HepG2 (cell line): ENCODE measurements around the gene CD40. TPM values are rescaled to one million over a fixed set of nuclear protein-coding genes. Genes with fewer than 3 reads are reported as not detected.

Experiments
- HHEX ChIP-seq: IDR thresholded peaks from 2 replicates; pipeline ENCODE4 v1.6.1; 2016; ENCODE audit warnings: control low read depth
- PRDM15 ChIP-seq: sonication (generic); formaldehyde crosslinking; IDR thresholded peaks from 2 replicates; pipeline ENCODE4 v1.4.0; 2020; ENCODE audit warnings: missing genetic modification reagents
- THYN1 ChIP-seq: sonication (generic); formaldehyde crosslinking; IDR thresholded peaks from 2 replicates; pipeline ENCODE4 v1.8.1; 2023; ENCODE audit warnings: low read depth, mild to moderate bottlenecking, moderate library complexity, missing genetic modification reagents, borderline replicate concordance
- ZBTB8A ChIP-seq: sonication (generic); formaldehyde crosslinking; IDR thresholded peaks from 2 replicates; pipeline ENCODE4 v1.4.0; 2020; ENCODE audit warnings: mild to moderate bottlenecking, low read depth, missing genetic modification reagents, borderline replicate concordance
- ZNF33A ChIP-seq: sonication (generic); formaldehyde crosslinking; IDR thresholded peaks from 2 replicates; pipeline ENCODE4 v1.5.1; 2020; ENCODE audit warnings: missing genetic modification reagents, mild to moderate bottlenecking, moderate library complexity, borderline replicate concordance
- ZNF557 ChIP-seq: sonication (generic); formaldehyde crosslinking; IDR thresholded peaks from 2 replicates; pipeline ENCODE4 v1.4.0; 2020; ENCODE audit warnings: missing genetic modification reagents
- ZNF619 ChIP-seq: sonication (generic); formaldehyde crosslinking; IDR thresholded peaks from 2 replicates; pipeline ENCODE4 v1.4.0; 2020; ENCODE audit warnings: mild to moderate bottlenecking, missing genetic modification reagents
- polyA plus RNA-seq, 8 experiments: library from polyadenylated mRNA; depleted of rRNA in 3 of 8; stranded (reverse) in 7 of 8; unstranded in 1 of 8; fragments of >200 nt; fragmentation: Illumina TruSeq in 4 of 8; extraction: Trizol in 4 of 8; gene quantifications; 2 replicates each; pipeline versions ENCODE4 v1.2.1 to v1.2.3, GENCODE V29; 2011 to 2016; ENCODE audit warnings: low read depth in 4 of 8, missing spikeins in 1 of 8, mixed read lengths in 1 of 8; ENCODE audit not compliant: insufficient read depth in 1 of 8
- total RNA-seq, 5 experiments: library from RNA; depleted of rRNA; stranded (reverse); fragments of >200 nt; fragmentation: Illumina TruSeq; extraction: Trizol; gene quantifications; 2 replicates each; pipeline ENCODE4 v1.2.3, GENCODE V29; 2016; ENCODE audit warnings: low read depth in 1 of 5
- TF ChIP-seq, protein P1 (sequence below): sonication (generic); formaldehyde crosslinking; IDR thresholded peaks from 2 replicates; pipeline ENCODE4 v1.4.0; 2020; ENCODE audit warnings: missing genetic modification reagents

Gene CD40
- total and polyA plus RNA-seq, 2 of the 13 experiments (the other 11 are each of a cell fraction or from before 2014, with no cell fraction given): 4.6 to 13.4 TPM

- TF ChIP-seq, protein P1, sequence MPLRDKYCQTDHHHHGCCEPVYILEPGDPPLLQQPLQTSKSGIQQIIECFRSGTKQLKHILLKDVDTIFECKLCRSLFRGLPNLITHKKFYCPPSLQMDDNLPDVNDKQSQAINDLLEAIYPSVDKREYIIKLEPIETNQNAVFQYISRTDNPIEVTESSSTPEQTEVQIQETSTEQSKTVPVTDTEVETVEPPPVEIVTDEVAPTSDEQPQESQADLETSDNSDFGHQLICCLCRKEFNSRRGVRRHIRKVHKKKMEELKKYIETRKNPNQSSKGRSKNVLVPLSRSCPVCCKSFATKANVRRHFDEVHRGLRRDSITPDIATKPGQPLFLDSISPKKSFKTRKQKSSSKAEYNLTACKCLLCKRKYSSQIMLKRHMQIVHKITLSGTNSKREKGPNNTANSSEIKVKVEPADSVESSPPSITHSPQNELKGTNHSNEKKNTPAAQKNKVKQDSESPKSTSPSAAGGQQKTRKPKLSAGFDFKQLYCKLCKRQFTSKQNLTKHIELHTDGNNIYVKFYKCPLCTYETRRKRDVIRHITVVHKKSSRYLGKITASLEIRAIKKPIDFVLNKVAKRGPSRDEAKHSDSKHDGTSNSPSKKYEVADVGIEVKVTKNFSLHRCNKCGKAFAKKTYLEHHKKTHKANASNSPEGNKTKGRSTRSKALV (CRISPR knock-in tag): no peak
- TF ChIP-seq ZNF557 (CRISPR knock-in tag): no peak
- TF ChIP-seq ZBTB8A (CRISPR knock-in tag): no peak
- no peak for TF ChIP-seq HHEX (CRISPR knock-in tag)
- TF ChIP-seq ZNF33A (CRISPR knock-in tag): no peak
- no peak for TF ChIP-seq ZNF619
- no peak for TF ChIP-seq PRDM15
- no peak for TF ChIP-seq THYN1 (CRISPR knock-in tag)
These were observed 40.4 kb downstream of the CD40 start (continued) for GRCh38 chr20:46158476-46158987.
